Measurements from ENCODE around the gene TAS2R4. TPM values are rescaled to one million over a fixed set of nuclear protein-coding genes. Genes with fewer than 3 reads are reported as not detected.

Gene TAS2R4
- total and polyA plus RNA-seq, 2 of the 8 experiments (the other 6 are each of a cell fraction or from before 2014, with no cell fraction given), result 0.88 to 1.3 TPM

DNA sequence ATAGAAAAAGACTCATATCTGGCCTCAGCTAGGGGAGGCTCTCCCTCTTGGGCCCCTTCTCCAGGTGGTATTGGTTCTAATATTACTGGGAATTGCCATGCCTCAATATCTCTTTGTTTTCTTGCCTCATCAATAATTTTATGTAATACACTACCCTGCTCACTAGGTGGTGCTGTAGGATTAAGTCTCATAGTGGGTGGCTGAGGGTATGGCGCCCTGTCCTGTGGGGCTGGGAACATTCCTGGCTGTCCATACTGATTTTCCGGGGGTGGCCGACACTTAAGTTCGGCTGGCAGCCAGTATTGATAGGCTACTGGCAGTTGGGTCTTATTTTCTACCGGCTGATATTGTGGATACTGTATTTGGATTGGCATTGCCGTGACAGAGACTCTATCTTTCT, 21.5 kb upstream of the TAS2R4 start (continued):
- TF ChIP-seq, protein P1, sequence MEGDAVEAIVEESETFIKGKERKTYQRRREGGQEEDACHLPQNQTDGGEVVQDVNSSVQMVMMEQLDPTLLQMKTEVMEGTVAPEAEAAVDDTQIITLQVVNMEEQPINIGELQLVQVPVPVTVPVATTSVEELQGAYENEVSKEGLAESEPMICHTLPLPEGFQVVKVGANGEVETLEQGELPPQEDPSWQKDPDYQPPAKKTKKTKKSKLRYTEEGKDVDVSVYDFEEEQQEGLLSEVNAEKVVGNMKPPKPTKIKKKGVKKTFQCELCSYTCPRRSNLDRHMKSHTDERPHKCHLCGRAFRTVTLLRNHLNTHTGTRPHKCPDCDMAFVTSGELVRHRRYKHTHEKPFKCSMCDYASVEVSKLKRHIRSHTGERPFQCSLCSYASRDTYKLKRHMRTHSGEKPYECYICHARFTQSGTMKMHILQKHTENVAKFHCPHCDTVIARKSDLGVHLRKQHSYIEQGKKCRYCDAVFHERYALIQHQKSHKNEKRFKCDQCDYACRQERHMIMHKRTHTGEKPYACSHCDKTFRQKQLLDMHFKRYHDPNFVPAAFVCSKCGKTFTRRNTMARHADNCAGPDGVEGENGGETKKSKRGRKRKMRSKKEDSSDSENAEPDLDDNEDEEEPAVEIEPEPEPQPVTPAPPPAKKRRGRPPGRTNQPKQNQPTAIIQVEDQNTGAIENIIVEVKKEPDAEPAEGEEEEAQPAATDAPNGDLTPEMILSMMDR (IDR thresholded peaks at IDR 0.05; ENCODE audit: control extremely low read depth in 1 of 3, insufficient read depth in 1 of 3, low read depth in 1 of 3, low read length in 3 of 3), result peak; percentile 42 to 87 (median 73)
- TF ChIP-seq POU5F1 (IDR thresholded peaks at IDR 0.05; ENCODE audit: low read depth, low read length) (no peak), POLR2AphosphoS5 (IDR thresholded peaks at IDR 0.05; ENCODE audit: low read depth, low read length) (no peak), KDM5A (IDR thresholded peaks at IDR 0.05; ENCODE audit: low read length) (no peak), POLR2A (IDR thresholded peaks at IDR 0.05; ENCODE audit: control extremely low read depth in 1 of 2, low read depth in 2 of 2, low read length in 2 of 2) (no peak), SAP30 (IDR thresholded peaks at IDR 0.05; ENCODE audit: insufficient read depth, insufficient replicate concordance, low read length) (no peak), BACH1 (IDR thresholded peaks at IDR 0.05; ENCODE audit: low read length) (no peak), SP1 (IDR thresholded peaks at IDR 0.05; ENCODE audit: low read depth, low read length) (no peak), CHD2 (IDR thresholded peaks at IDR 0.05; ENCODE audit: low read length) (no peak), TEAD4 (IDR thresholded peaks at IDR 0.05; ENCODE audit: low read depth, low read length) (peak; percentile 69), SIRT6 (IDR thresholded peaks at IDR 0.05; ENCODE audit: low read length) (no peak), KDM1A (IDR thresholded peaks at IDR 0.05; ENCODE audit: borderline replicate concordance, low read length) (no peak), SRF (IDR thresholded peaks at IDR 0.05; ENCODE audit: low read depth, low read length) (no peak), RAD21 (IDR thresholded peaks at IDR 0.05 in 1 of 2, conservative IDR thresholded peaks at IDR 0.05 in 1 of 2; ENCODE audit: low read depth in 2 of 2, low read length in 2 of 2) (peak; percentile 75 to 77), HDAC2 (IDR thresholded peaks at IDR 0.05; ENCODE audit: borderline replicate concordance in 1 of 2, low read depth in 2 of 2, low read length in 2 of 2) (no peak), SP2 (IDR thresholded peaks at IDR 0.05; ENCODE audit: low read length) (no peak), ASH2L (IDR thresholded peaks at IDR 0.05; ENCODE audit: low read length) (no peak), GABPA (IDR thresholded peaks at IDR 0.05; ENCODE audit: borderline replicate concordance, insufficient read depth, low read length) (no peak), TCF12 (IDR thresholded peaks at IDR 0.05; ENCODE audit: low read depth, low read length) (no peak), GTF2F1 (IDR thresholded peaks at IDR 0.05; ENCODE audit: borderline replicate concordance, low read depth, low read length) (no peak)
